Parathyroid adenoma (tissue), 2 donors: ENCODE measurements around the gene CRTAP.

Experiments
- H2AFZ ChIP-seq: fragments of 300-600 bp; sonication (generic); one replicate; pipeline ENCODE4 v1.7.0; 2017; ENCODE audit warnings: antibody characterized with exemption, mild to moderate bottlenecking
- H3K27ac ChIP-seq: fragments of 300-600 bp; sonication (generic); one replicate; pipeline ENCODE4 v1.7.0; 2017
- H3K27me3 ChIP-seq: fragments of 300-600 bp; sonication (generic); one replicate; pipeline ENCODE4 v1.7.0; 2017; ENCODE audit warnings: low read length; ENCODE audit not compliant: control insufficient read depth, insufficient read depth
- H3K36me3 ChIP-seq: fragments of 300-600 bp; sonication (generic); one replicate; pipeline ENCODE4 v1.7.0; 2017; ENCODE audit warnings: low read length; ENCODE audit not compliant: control insufficient read depth, insufficient read depth
- H3K4me1 ChIP-seq: fragments of 300-600 bp; sonication (generic); one replicate; pipeline ENCODE4 v1.7.0; 2017; ENCODE audit warnings: control low read depth
- H3K4me2 ChIP-seq: fragments of 300-600 bp; sonication (generic); one replicate; pipeline ENCODE4 v1.7.0; 2017; ENCODE audit warnings: low read length
- H3K4me3 ChIP-seq: fragments of 300-600 bp; sonication (generic); one replicate; pipeline ENCODE4 v1.7.0; 2017; ENCODE audit warnings: low read depth, low read length
- H3K79me2 ChIP-seq: fragments of 300-600 bp; sonication (generic); one replicate; pipeline ENCODE4 v1.7.0; 2017; ENCODE audit warnings: control low read depth
- H3K9ac ChIP-seq: fragments of 300-600 bp; sonication (generic); one replicate; pipeline ENCODE4 v1.7.0; 2017; ENCODE audit warnings: mild to moderate bottlenecking
- H3K9me3 ChIP-seq: fragments of 300-600 bp; sonication (generic); one replicate; pipeline ENCODE4 v1.7.0; 2017; ENCODE audit warnings: low read length; ENCODE audit not compliant: control insufficient read depth
- CTCF ChIP-seq: fragments of 300-600 bp; sonication (generic); IDR thresholded peaks from one replicate; pipeline ENCODE4 v1.7.0; 2017; ENCODE audit warnings: antibody characterized with exemption, mild to moderate bottlenecking
- donor health status: primary hyperparathyroidism.

The CRTAP gene

GRCh38 chr3:33081812-33082211 lies 32.0 kb upstream of the CRTAP start:
- no peak overlapping the region for H3K27ac ChIP-seq
- H3K4me2 ChIP-seq = no peak overlapping the region
- no peak overlapping the region for H2AFZ ChIP-seq
- H3K36me3 ChIP-seq = no peaks in the 10 kb centered on the region
- H3K4me1 ChIP-seq = peaks cover 4% of the 10 kb centered on the region
- peaks cover 8% of the 10 kb centered on the region for H3K79me2 ChIP-seq
- no peaks in the 10 kb centered on the region for H3K27me3 ChIP-seq
- no peak for TF ChIP-seq CTCF
- no peaks in the 10 kb centered on the region for H3K9me3 ChIP-seq
- H3K4me3 ChIP-seq = no peak overlapping the region
- no peak overlapping the region for H3K9ac ChIP-seq

GRCh38 chr3:33083958-33084357 lies 29.9 kb upstream of the CRTAP start:
- Histone ChIP-seq H3K36me3 (no peaks in the 10 kb centered on the region), H3K4me3 (no peak overlapping the region), H3K79me2 (peaks cover 8% of the 10 kb centered on the region), H3K27ac (no peak overlapping the region), H3K27me3 (no peaks in the 10 kb centered on the region), H3K4me1 (peaks cover 4% of the 10 kb centered on the region), H3K9me3 (no peaks in the 10 kb centered on the region), H3K9ac (no peak overlapping the region), H3K4me2 (no peak overlapping the region), H2AFZ (no peak overlapping the region)
- TF ChIP-seq CTCF = no peak

GRCh38 chr3:33088691-33089090 lies 25.1 kb upstream of the CRTAP start:
- H3K36me3 ChIP-seq = no peaks in the 10 kb centered on the region

GRCh38 chr3:33089515-33089914 lies 24.3 kb upstream of the CRTAP start:
- TF ChIP-seq CTCF = no peak
- Histone ChIP-seq H2AFZ (no peak overlapping the region), H3K27ac (no peak overlapping the region)

More at GRCh38 chr3:33088691-33089090, 25.1 kb upstream of the CRTAP start:
- no peak overlapping the region for H2AFZ ChIP-seq
- peaks cover 13% of the 10 kb centered on the region for H3K79me2 ChIP-seq
- H3K4me1 ChIP-seq = peaks cover 11% of the 10 kb centered on the region
- no peak overlapping the region for H3K27ac ChIP-seq
- no peak for TF ChIP-seq CTCF
- no peaks in the 10 kb centered on the region for H3K27me3 ChIP-seq
- H3K4me3 ChIP-seq = no peak overlapping the region
- H3K9me3 ChIP-seq = no peaks in the 10 kb centered on the region
- H3K9ac ChIP-seq = no peak overlapping the region
- no peak overlapping the region for H3K4me2 ChIP-seq

GRCh38 chr3:33091746-33092145 lies 22.1 kb upstream of the CRTAP start:
- no peaks in the 10 kb centered on the region for H3K9me3 ChIP-seq
- H3K27me3 ChIP-seq = no peaks in the 10 kb centered on the region
- peaks cover 8% of the 10 kb centered on the region for H3K79me2 ChIP-seq
- no peak for TF ChIP-seq CTCF
- H3K36me3 ChIP-seq = no peaks in the 10 kb centered on the region
- H3K4me3 ChIP-seq = no peak overlapping the region
- no peak overlapping the region for H3K27ac ChIP-seq
- H3K4me1 ChIP-seq = peaks cover 10% of the 10 kb centered on the region
- no peak overlapping the region for H3K4me2 ChIP-seq
- H2AFZ ChIP-seq = no peak overlapping the region
- H3K9ac ChIP-seq = no peak overlapping the region

More at GRCh38 chr3:33089515-33089914, 24.3 kb upstream of the CRTAP start:
- H3K4me3 ChIP-seq = no peak overlapping the region
- peaks cover 7% of the 10 kb centered on the region for H3K4me1 ChIP-seq
- H3K79me2 ChIP-seq = peaks cover 8% of the 10 kb centered on the region
- no peaks in the 10 kb centered on the region for H3K9me3 ChIP-seq
- no peaks in the 10 kb centered on the region for H3K36me3 ChIP-seq
- no peaks in the 10 kb centered on the region for H3K27me3 ChIP-seq
- H3K9ac ChIP-seq = no peak overlapping the region
- H3K4me2 ChIP-seq = no peak overlapping the region
